ENCODE results near the gene RANBP2. TPM values are rescaled to one million over a fixed set of nuclear protein-coding genes. Genes with fewer than 3 reads are reported as not detected.
"Not testable (repeated sequence)": the region's sequence is repeated elsewhere in the genome, so short reads cannot be mapped to it uniquely, and the experiment has no call there.

The RANBP2 gene
- total and polyA plus RNA-seq, 10 of the 15 experiments (the other 5 are each of a cell fraction or from before 2014, with no cell fraction given): 9.0 to 81.7 (median 28.3) TPM

- H3K9ac ChIP-seq (ENCODE audit: control insufficient read depth, insufficient read depth, low read length); H3K4me3 ChIP-seq; H3K27me3 ChIP-seq (replicated peaks in 1 of 2; ENCODE audit: control insufficient read depth in 2 of 2, insufficient read depth in 2 of 2, low read length in 1 of 2); H3K79me2 ChIP-seq (ENCODE audit: control insufficient read depth, insufficient read depth, low read length); SMC1A ChIA-PET (ENCODE audit: uncharacterized antibody, unreplicated experiment); intact Hi-C loops (cut with micrococcal nuclease; ENCODE audit: unreplicated experiment); H3K9me3 ChIP-seq (replicated peaks; ENCODE audit: control insufficient read depth, insufficient read depth, low read length); FAIRE-seq; H3K4me2 ChIP-seq (ENCODE audit: control insufficient read depth, insufficient read depth); BruUV-seq (replicated peaks); ATAC-seq; H3K27ac ChIP-seq (ENCODE audit: control insufficient read depth, insufficient read depth); RAD21 ChIA-PET (ENCODE audit: unreplicated experiment); H2AFZ ChIP-seq (ENCODE audit: control insufficient read depth, low read depth, low read length); H4K20me1 ChIP-seq (ENCODE audit: control insufficient read depth, insufficient read depth); H3K4me1 ChIP-seq (ENCODE audit: control insufficient read depth, insufficient read depth, low read length); CTCF ChIA-PET; in situ Hi-C loops (cut with MboI); DNase-seq (ENCODE audit: low read depth, low spot score); POLR2A ChIA-PET: not testable (repeated sequence)
- WGBS (ENCODE audit: insufficient coverage, insufficient replicate concordance, low lambda C conversion rate, missing lambda C conversion rate): 92% methylated on average over 5 of the region's 5 CpGs
- peaks cover 14 to 21% of the 10 kb centered on the region in 2 experiments for H3K36me3 ChIP-seq (ENCODE audit: control insufficient read depth in 2 of 2, insufficient read depth in 2 of 2, low read length in 1 of 2)
Observed at GRCh38 chr2:108766671-108767070, 47.4 kb downstream of the RANBP2 start.

- H2AFZ ChIP-seq (ENCODE audit: control insufficient read depth, low read depth, low read length); in situ Hi-C loops (cut with MboI); H3K79me2 ChIP-seq (ENCODE audit: control insufficient read depth, insufficient read depth, low read length); POLR2A ChIA-PET; H3K9ac ChIP-seq (ENCODE audit: control insufficient read depth, insufficient read depth, low read length); ATAC-seq; H3K27me3 ChIP-seq (replicated peaks in 1 of 2; ENCODE audit: control insufficient read depth in 2 of 2, insufficient read depth in 2 of 2, low read length in 1 of 2); H3K27ac ChIP-seq (ENCODE audit: control insufficient read depth, insufficient read depth); SMC1A ChIA-PET (ENCODE audit: uncharacterized antibody, unreplicated experiment); H3K9me3 ChIP-seq (replicated peaks; ENCODE audit: control insufficient read depth, insufficient read depth, low read length); intact Hi-C loops (cut with micrococcal nuclease; ENCODE audit: unreplicated experiment); FAIRE-seq; CTCF ChIA-PET; H4K20me1 ChIP-seq (ENCODE audit: control insufficient read depth, insufficient read depth); H3K4me3 ChIP-seq; H3K4me1 ChIP-seq (ENCODE audit: control insufficient read depth, insufficient read depth, low read length); H3K4me2 ChIP-seq (ENCODE audit: control insufficient read depth, insufficient read depth); RAD21 ChIA-PET (ENCODE audit: unreplicated experiment); DNase-seq (ENCODE audit: low read depth, low spot score); BruUV-seq (replicated peaks): not testable (repeated sequence)
- 78% methylated on average over 1 of the region's 2 CpGs for WGBS (ENCODE audit: insufficient coverage, insufficient replicate concordance, low lambda C conversion rate, missing lambda C conversion rate)
- H3K36me3 ChIP-seq (ENCODE audit: control insufficient read depth in 2 of 2, insufficient read depth in 2 of 2, low read length in 1 of 2): peaks cover 14 to 25% of the 10 kb centered on the region in 2 experiments
Observed at GRCh38 chr2:108767859-108768258, 48.6 kb downstream of the RANBP2 start.

Measured in GM12878 (cell line).